Measurements from ENCODE around the gene MRPS6. TPM values are rescaled to one million over a fixed set of nuclear protein-coding genes. Genes with fewer than 3 reads are reported as not detected.

The MRPS6 gene
- total and polyA plus RNA-seq, 2 of the 13 experiments (the other 11 are each of a cell fraction or from before 2014, with no cell fraction given), result 14.2 to 26.9 TPM

DNA sequence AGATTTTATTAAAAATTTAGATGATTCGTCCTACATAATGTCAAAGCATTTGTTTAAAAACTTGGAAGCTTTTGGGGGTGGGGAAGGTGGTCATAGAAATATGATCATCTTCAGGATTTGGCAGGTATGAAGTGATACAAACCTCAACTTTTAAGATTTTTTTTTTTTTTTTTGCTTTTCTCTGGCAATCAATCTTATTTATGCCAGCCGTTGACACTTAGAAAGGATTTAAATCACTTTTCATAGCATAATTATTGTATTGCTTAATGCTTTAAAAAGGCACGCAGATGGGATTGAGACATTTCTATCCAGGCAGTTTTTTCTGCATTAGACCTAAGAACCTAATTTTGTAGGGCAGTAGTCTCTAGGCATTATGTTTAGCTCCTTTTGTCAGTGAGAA is 19.7 kb downstream of the MRPS6 start:
- no peaks in the 10 kb centered on the region for H4K20me1 ChIP-seq (ENCODE audit: insufficient read depth, low read length)
- no TSS peak for BruUV-seq (replicated peaks)
- intact Hi-C loops (cut with micrococcal nuclease; ENCODE audit: unreplicated experiment), result no loop called here
- POLR2A ChIA-PET, result no interaction called here
- H3K4me3 ChIP-seq (replicated peaks in 1 of 3; ENCODE audit: insufficient read depth in 1 of 3, low read depth in 2 of 3, low read length in 3 of 3), result no peak overlapping the region
- no peak overlapping the region for H3K9ac ChIP-seq (ENCODE audit: insufficient read depth, low read depth, low read length)
- DNase-seq (ENCODE audit: low spot score) (no peak), ATAC-seq (no peak), FAIRE-seq (no peak)
- 96% methylated on average over 3 of the region's 3 CpGs for WGBS (ENCODE audit: low lambda C conversion rate)
- peaks cover 7% of the 10 kb centered on the region for H3K4me1 ChIP-seq (ENCODE audit: insufficient read depth, low read length)
- H3K79me2 ChIP-seq (ENCODE audit: insufficient read depth, low read length), result peaks cover 35% of the 10 kb centered on the region
- CTCF ChIA-PET (ENCODE audit: low intra/inter-chr PET ratio, low total read pairs), result no interaction called here
- H3K36me3 ChIP-seq (replicated peaks in 1 of 2; ENCODE audit: control insufficient read depth in 1 of 2, insufficient read depth in 2 of 2, low read length in 2 of 2), result peaks cover 10 to 23% of the 10 kb centered on the region in 2 experiments; a peak in 3 of 5 replicates
- no peak overlapping the region for H3K27ac ChIP-seq (ENCODE audit: extremely low read length, insufficient read depth, low read length)
- H3K27me3 ChIP-seq (ENCODE audit: control insufficient read depth in 1 of 2, insufficient read depth in 2 of 2, low read length in 2 of 2), result no peaks in the 10 kb centered on the region
- in situ Hi-C loops (cut with HindIII; ENCODE audit: extremely low pct_ligation_motif_present, low pct_unique_long_range_greater_than_20kb), result loop anchor here (10.0 kb wide), 1 partner anchor 62 kb away; no protein-coding TSS in a partner anchor
- H3K4me2 ChIP-seq (ENCODE audit: low read depth, low read length), result no peak overlapping the region
- H2AFZ ChIP-seq (ENCODE audit: low read length), result no peak overlapping the region
- no peaks in the 10 kb centered on the region for H3K9me3 ChIP-seq (ENCODE audit: low read length)
- TF ChIP-seq MAF1 (CRISPR knock-in tag; IDR thresholded peaks at IDR 0.05; ENCODE audit: borderline replicate concordance) (no peak), KMT2A (CRISPR knock-in tag; IDR thresholded peaks at IDR 0.05) (no peak), ARID2 (CRISPR knock-in tag; IDR thresholded peaks at IDR 0.05; ENCODE audit: borderline replicate concordance) (no peak), PAF1 (CRISPR knock-in tag; IDR thresholded peaks at IDR 0.05) (no peak), SMARCC2 (IDR thresholded peaks at IDR 0.05) (no peak), ZFP41 (CRISPR knock-in tag; IDR thresholded peaks at IDR 0.05; ENCODE audit: borderline replicate concordance) (no peak), HMG20A (CRISPR knock-in tag; IDR thresholded peaks at IDR 0.05; ENCODE audit: borderline replicate concordance) (no peak), THYN1 (CRISPR knock-in tag; IDR thresholded peaks at IDR 0.05; ENCODE audit: borderline replicate concordance, low read depth) (no peak), ARNT (IDR thresholded peaks at IDR 0.05) (no peak), ZNF557 (CRISPR knock-in tag; IDR thresholded peaks at IDR 0.05) (no peak), ZNF382 (CRISPR knock-in tag; IDR thresholded peaks at IDR 0.05; ENCODE audit: borderline replicate concordance) (no peak), ZNF17 (CRISPR knock-in tag; IDR thresholded peaks at IDR 0.05) (no peak), ISX (CRISPR knock-in tag; conservative IDR thresholded peaks at IDR 0.05) (no peak)
- TF ChIP-seq, protein P1, sequence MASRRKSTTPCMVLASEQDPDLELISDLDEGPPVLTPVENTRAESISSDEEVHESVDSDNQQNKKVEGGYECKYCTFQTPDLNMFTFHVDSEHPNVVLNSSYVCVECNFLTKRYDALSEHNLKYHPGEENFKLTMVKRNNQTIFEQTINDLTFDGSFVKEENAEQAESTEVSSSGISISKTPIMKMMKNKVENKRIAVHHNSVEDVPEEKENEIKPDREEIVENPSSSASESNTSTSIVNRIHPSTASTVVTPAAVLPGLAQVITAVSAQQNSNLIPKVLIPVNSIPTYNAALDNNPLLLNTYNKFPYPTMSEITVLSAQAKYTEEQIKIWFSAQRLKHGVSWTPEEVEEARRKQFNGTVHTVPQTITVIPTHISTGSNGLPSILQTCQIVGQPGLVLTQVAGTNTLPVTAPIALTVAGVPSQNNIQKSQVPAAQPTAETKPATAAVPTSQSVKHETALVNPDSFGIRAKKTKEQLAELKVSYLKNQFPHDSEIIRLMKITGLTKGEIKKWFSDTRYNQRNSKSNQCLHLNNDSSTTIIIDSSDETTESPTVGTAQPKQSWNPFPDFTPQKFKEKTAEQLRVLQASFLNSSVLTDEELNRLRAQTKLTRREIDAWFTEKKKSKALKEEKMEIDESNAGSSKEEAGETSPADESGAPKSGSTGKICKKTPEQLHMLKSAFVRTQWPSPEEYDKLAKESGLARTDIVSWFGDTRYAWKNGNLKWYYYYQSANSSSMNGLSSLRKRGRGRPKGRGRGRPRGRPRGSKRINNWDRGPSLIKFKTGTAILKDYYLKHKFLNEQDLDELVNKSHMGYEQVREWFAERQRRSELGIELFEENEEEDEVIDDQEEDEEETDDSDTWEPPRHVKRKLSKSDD (CRISPR knock-in tag; IDR thresholded peaks at IDR 0.05; ENCODE audit: low read depth), result no peak
- TF ChIP-seq, protein P2, sequence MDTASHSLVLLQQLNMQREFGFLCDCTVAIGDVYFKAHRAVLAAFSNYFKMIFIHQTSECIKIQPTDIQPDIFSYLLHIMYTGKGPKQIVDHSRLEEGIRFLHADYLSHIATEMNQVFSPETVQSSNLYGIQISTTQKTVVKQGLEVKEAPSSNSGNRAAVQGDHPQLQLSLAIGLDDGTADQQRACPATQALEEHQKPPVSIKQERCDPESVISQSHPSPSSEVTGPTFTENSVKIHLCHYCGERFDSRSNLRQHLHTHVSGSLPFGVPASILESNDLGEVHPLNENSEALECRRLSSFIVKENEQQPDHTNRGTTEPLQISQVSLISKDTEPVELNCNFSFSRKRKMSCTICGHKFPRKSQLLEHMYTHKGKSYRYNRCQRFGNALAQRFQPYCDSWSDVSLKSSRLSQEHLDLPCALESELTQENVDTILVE (CRISPR knock-in tag; IDR thresholded peaks at IDR 0.05), result no peak
- TF ChIP-seq, protein P3, sequence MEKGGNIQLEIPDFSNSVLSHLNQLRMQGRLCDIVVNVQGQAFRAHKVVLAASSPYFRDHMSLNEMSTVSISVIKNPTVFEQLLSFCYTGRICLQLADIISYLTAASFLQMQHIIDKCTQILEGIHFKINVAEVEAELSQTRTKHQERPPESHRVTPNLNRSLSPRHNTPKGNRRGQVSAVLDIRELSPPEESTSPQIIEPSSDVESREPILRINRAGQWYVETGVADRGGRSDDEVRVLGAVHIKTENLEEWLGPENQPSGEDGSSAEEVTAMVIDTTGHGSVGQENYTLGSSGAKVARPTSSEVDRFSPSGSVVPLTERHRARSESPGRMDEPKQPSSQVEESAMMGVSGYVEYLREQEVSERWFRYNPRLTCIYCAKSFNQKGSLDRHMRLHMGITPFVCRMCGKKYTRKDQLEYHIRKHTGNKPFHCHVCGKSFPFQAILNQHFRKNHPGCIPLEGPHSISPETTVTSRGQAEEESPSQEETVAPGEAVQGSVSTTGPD (CRISPR knock-in tag; IDR thresholded peaks at IDR 0.05), result no peak
- TF ChIP-seq, protein P4, sequence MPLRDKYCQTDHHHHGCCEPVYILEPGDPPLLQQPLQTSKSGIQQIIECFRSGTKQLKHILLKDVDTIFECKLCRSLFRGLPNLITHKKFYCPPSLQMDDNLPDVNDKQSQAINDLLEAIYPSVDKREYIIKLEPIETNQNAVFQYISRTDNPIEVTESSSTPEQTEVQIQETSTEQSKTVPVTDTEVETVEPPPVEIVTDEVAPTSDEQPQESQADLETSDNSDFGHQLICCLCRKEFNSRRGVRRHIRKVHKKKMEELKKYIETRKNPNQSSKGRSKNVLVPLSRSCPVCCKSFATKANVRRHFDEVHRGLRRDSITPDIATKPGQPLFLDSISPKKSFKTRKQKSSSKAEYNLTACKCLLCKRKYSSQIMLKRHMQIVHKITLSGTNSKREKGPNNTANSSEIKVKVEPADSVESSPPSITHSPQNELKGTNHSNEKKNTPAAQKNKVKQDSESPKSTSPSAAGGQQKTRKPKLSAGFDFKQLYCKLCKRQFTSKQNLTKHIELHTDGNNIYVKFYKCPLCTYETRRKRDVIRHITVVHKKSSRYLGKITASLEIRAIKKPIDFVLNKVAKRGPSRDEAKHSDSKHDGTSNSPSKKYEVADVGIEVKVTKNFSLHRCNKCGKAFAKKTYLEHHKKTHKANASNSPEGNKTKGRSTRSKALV (CRISPR knock-in tag; IDR thresholded peaks at IDR 0.05), result no peak
- TF ChIP-seq, protein P5, sequence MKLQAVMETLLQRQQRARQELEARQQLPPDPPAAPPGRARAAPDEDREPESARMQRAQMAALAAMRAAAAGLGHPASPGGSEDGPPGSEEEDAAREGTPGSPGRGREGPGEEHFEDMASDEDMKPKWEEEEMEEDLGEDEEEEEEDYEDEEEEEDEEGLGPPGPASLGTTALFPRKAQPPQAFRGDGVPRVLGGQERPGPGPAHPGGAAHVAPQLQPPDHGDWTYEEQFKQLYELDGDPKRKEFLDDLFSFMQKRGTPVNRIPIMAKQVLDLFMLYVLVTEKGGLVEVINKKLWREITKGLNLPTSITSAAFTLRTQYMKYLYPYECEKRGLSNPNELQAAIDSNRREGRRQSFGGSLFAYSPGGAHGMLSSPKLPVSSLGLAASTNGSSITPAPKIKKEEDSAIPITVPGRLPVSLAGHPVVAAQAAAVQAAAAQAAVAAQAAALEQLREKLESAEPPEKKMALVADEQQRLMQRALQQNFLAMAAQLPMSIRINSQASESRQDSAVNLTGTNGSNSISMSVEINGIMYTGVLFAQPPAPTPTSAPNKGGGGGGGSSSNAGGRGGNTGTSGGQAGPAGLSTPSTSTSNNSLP (IDR thresholded peaks at IDR 0.05; ENCODE audit: low read depth, low read length), result no peak

Measured in HepG2 (cell line).